Right lobe of liver (tissue), 6 donors: ENCODE results near the gene KCMF1. TPM values are rescaled to one million over a fixed set of nuclear protein-coding genes. Genes with fewer than 3 reads are reported as not detected.
A peak's percentile ranks its signal among the peaks of the same experiment; 100 is the strongest.

Source experiments
- ATAC-seq, 4 donors: fragments of 200-7000 bp; cut with Tn5 transposase; one replicate each; pipeline ENCODE4 v1.9.1; 2020; ENCODE audit warnings: mild to moderate bottlenecking in 4 of 4, moderate library complexity in 4 of 4
- DNase-seq, 3 donors: peaks; one replicate each; pipeline ENCODE4 v3.0.0-alpha.2; 2020
- H3K27ac ChIP-seq, 3 donors: fragments of 200-600 bp; one replicate each; pipeline ENCODE4 v1.8.0; 2022
- H3K27me3 ChIP-seq, 2 donors: fragments of 200-600 bp; one replicate each; pipeline ENCODE4 v1.8.0; 2022
- H3K36me3 ChIP-seq, 4 donors: fragments of 200-600 bp; sonication (generic) in 1 of 4; one replicate each; pipeline versions ENCODE4 v1.5.1 to v1.8.0; 2017 to 2022; ENCODE audit warnings: control low read depth in 1 of 4
- H3K4me1 ChIP-seq, 4 donors: fragments of 200-600 bp; sonication (generic) in 1 of 4; one replicate each; pipeline versions ENCODE4 v1.5.1 to v1.8.0; 2017 to 2022; ENCODE audit warnings: control low read depth in 1 of 4
- H3K4me3 ChIP-seq, 3 donors: fragments of 200-600 bp; one replicate each; pipeline ENCODE4 v1.8.0; 2022
- H3K9me3 ChIP-seq, 4 donors: fragments of 200-600 bp; sonication (generic) in 1 of 4; one replicate each; pipeline versions ENCODE4 v1.5.1 to v1.8.0; 2017 to 2022; ENCODE audit warnings: control low read depth in 1 of 4
- CTCF ChIP-seq, 4 donors: fragments of 200-600 bp in 3 of 4; fragments of 450-650 bp in 1 of 4; IDR thresholded peaks; one replicate each; pipeline versions ENCODE4 v1.5.1 to v1.8.0; 2016 to 2022; ENCODE audit warnings: antibody characterized with exemption in 4 of 4, mild to moderate bottlenecking in 2 of 4
- POLR2A ChIP-seq: fragments of 450-650 bp; IDR thresholded peaks from one replicate; pipeline ENCODE4 v1.6.1; 2017; ENCODE audit warnings: antibody characterized with exemption, mild to moderate bottlenecking
- WGBS: methylation state at CpG from one replicate; pipeline ENCODE4 v1.1.6; 2018; ENCODE audit warnings: low coverage, low lambda C conversion rate; ENCODE audit not compliant: insufficient coverage; ENCODE audit errors: missing lambda C conversion rate; 5-methylcytosine and 5-hydroxymethylcytosine counted together
- intact Hi-C, 2 donors: fragments of 100-400 bp; cut with DNase I; formaldehyde crosslinking; loops; one replicate each; pipeline versions ENCODE4 v1.11.2 to v1.14.1; 2022
- total RNA-seq, 6 experiments: library from RNA; depleted of rRNA in 2 of 6; stranded (reverse); fragments of >200 nt in 2 of 6; fragmentation: NEBNext Ultra II Directional in 3 of 6; extraction: Animal tissue kit (Norgen Biotek cat#: 25700) in 3 of 6; gene quantifications; one replicate each; pipeline versions ENCODE4 v1.1.0 to v1.2.4, GENCODE V29; 2016 to 2023
- donor health status: DM: no; HTN: yes; CAD: no.
- donor health status: DM: no; HTN: no; CAD: no.
- donor health status: DM: no; HTN: no; CAD: no.
- donor health status: DM: no; HTN: yes; CAD: no.
- donor health status: DM: no; HTN: yes; CAD: no.

The KCMF1 gene
- total RNA-seq, 6 experiments from 2014 or later: 28.6 to 45.3 (median 35.4) TPM

DNA sequence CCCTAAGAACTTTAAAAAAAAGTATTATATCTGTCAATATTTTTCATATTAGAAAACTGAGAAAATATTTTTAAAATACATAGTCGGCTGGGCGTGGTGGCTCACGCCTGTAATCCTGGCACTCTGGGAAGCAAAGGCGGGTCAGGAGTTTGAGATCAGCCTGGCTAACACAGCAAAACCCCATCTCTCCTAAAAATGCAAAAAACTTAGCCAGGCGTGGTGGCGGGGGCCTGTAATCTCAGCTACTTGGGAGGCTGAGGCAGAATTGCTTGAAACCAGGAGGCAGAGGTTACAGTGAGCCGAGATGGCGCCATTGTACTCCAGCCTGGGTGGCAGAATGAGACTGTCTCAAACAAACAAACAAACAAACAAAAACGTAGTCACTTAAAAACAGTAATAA lies 5.1 kb upstream of the KCMF1 start:
- DNase-seq (no peak), ATAC-seq (no peak)
- Histone ChIP-seq H3K27me3 (no peaks in the 10 kb centered on the region), H3K4me1 (peaks cover 0 to 39% (median 14%) of the 10 kb centered on the region in 4 donors), H3K36me3 (peaks cover 0 to 4% (median 0%) of the 10 kb centered on the region in 4 donors), H3K27ac (no peak overlapping the region), H3K9me3 (no peaks in the 10 kb centered on the region), H3K4me3 (no peak overlapping the region)
- no peak for TF ChIP-seq CTCF (IDR thresholded peaks at IDR 0.05)
- no peak for TF ChIP-seq POLR2A
- intact Hi-C loops: no loop called here
- WGBS: 91% methylated on average over 8 of the region's 9 CpGs

DNA sequence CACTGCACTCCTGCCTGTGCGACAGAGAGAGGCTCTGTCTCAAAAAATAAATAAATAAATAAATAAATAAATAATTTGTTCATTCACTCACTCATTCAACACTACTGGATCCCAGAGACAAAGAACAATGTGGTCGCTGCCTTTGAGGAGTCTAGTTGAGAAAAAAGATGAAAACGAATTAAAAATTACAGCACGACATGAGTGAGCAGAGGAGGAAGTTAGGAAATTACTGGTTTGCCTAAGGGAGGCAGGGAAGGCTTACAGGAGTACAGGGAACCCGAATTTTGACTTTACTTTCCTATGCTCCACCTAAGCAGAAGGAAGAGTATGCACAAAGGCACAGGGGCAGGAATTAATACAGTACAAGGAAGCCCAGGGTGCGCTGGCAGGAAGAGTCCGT lies 4.2 kb upstream of the KCMF1 start:
- WGBS: 84% methylated on average over 6 of the region's 7 CpGs
- H3K27me3 ChIP-seq: no peaks in the 10 kb centered on the region
- peaks cover 0 to 4% (median 0%) of the 10 kb centered on the region in 4 donors for H3K36me3 ChIP-seq
- no peak overlapping the region for H3K4me3 ChIP-seq
- no peaks in the 10 kb centered on the region for H3K9me3 ChIP-seq
- TF ChIP-seq CTCF (IDR thresholded peaks at IDR 0.05) (no peak), POLR2A (no peak)
- DNase-seq (no peak), ATAC-seq (no peak)
- H3K4me1 ChIP-seq: peaks cover 0 to 39% (median 14%) of the 10 kb centered on the region in 4 donors
- intact Hi-C loops: no loop called here
- no peak overlapping the region for H3K27ac ChIP-seq

DNA sequence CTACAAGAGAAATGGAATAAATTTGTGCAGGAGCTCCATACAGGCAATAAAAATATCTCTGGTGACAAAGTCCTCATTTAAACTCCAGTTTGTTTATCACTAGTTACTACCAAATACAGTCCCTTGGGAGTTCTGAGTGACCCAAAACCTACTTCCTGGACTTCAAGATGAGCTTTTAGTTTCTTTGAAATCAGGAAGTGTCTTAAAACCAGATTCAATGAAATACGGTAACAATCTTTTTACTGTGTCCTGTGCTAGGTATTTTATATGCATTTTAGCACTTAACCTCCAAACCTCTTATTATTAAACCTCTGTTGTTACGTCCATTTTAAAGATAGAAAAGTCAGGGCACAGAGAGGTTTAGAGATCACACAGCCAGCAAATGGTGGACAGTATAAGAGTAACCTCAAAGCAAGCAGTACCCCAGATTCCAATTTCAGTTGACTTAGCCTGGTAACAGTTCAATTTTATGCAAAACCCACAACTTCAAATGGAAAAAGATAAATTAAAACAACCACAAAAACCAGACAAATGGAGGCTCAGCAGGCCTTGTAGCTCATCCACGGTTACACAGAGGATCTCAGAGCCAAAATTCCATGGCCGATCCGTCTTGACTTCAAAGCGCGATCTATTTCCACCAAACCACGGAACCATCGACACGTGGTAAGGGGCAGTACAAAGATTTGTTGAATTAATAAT lies 1.3 kb upstream of the KCMF1 start:
- 3% methylated on average over 10 of the region's 10 CpGs for WGBS

GRCh38 chr2:84970210-84970867 lies 622 bp upstream of the KCMF1 start:
- TF ChIP-seq CTCF (IDR thresholded peaks at IDR 0.05) (no peak), POLR2A (no peak)
- WGBS: 2% methylated on average over 8 of the region's 65 CpGs
- no peaks in the 10 kb centered on the region for H3K27me3 ChIP-seq
- peaks cover 0 to 4% (median 0%) of the 10 kb centered on the region in 4 donors for H3K36me3 ChIP-seq
- H3K9me3 ChIP-seq: no peaks in the 10 kb centered on the region
- H3K27ac ChIP-seq: peak overlapping the region; percentile 86 to 95 (median 94)
- peaks cover 0 to 33% (median 9%) of the 10 kb centered on the region in 4 donors for H3K4me1 ChIP-seq
- DNase-seq (peak; percentile 75 to 85 (median 81)), ATAC-seq (peak; percentile 58 to 77 (median 66))
- peak overlapping the region; percentile 76 to 90 (median 76) for H3K4me3 ChIP-seq
- intact Hi-C loops: no loop called here

More for the DNA sequence above, 1.3 kb upstream of the KCMF1 start:
- intact Hi-C loops: no loop called here
- H3K9me3 ChIP-seq: no peaks in the 10 kb centered on the region
- H3K4me1 ChIP-seq: peaks cover 0 to 40% (median 10%) of the 10 kb centered on the region in 4 donors
- no peak for TF ChIP-seq POLR2A
- no peak for TF ChIP-seq CTCF (IDR thresholded peaks at IDR 0.05)
- H3K4me3 ChIP-seq: peak overlapping the region; percentile 76 to 90 (median 76)
- H3K27ac ChIP-seq: peak overlapping the region; percentile 86 to 95 (median 94)
- H3K27me3 ChIP-seq: no peaks in the 10 kb centered on the region
- ATAC-seq (no peak), DNase-seq (no peak)
- H3K36me3 ChIP-seq: peaks cover 0 to 4% (median 0%) of the 10 kb centered on the region in 4 donors
